Hepatocyte (in vitro differentiated cells): Measurements from ENCODE around the gene SHFL. TPM values are rescaled to one million over a fixed set of nuclear protein-coding genes. Genes with fewer than 3 reads are reported as not detected.

ENCODE experiments used
- DNase-seq: peaks from one replicate; pipeline ENCODE4 v3.0.0-alpha.2; 2016; ENCODE audit warnings: low spot score
- H2AFZ ChIP-seq: fragments of 200-600 bp; sonication (generic); 2 replicates; pipeline ENCODE4 v1.6.0; 2016; ENCODE audit warnings: antibody characterized with exemption, mild to moderate bottlenecking
- H3K27ac ChIP-seq: fragments of 200-600 bp; sonication (generic); 2 replicates; pipeline ENCODE4 v1.5.1; 2016; ENCODE audit warnings: mild to moderate bottlenecking
- H3K27me3 ChIP-seq: fragments of 200-600 bp; sonication (generic); 2 replicates; pipeline ENCODE4 v1.6.1; 2016
- H3K36me3 ChIP-seq: fragments of 200-600 bp; sonication (generic); replicated peaks from 2 replicates; pipeline ENCODE4 v1.5.1; 2016; ENCODE audit warnings: low read depth; ENCODE audit not compliant: insufficient read depth
- H3K4me1 ChIP-seq: fragments of 200-600 bp; sonication (generic); 2 replicates; pipeline ENCODE4 v1.5.1; 2016; ENCODE audit warnings: mild to moderate bottlenecking, moderate library complexity; ENCODE audit not compliant: insufficient read depth
- H3K4me2 ChIP-seq: fragments of 200-600 bp; sonication (generic); 2 replicates; pipeline ENCODE4 v1.6.0; 2016
- H3K4me3 ChIP-seq: fragments of 200-600 bp; sonication (generic); 2 replicates; pipeline ENCODE4 v1.5.1; 2016; ENCODE audit warnings: mild to moderate bottlenecking
- H3K79me2 ChIP-seq: fragments of 200-600 bp; sonication (generic); 2 replicates; pipeline ENCODE4 v1.6.0; 2017; ENCODE audit warnings: mild to moderate bottlenecking
- H3K9me2 ChIP-seq: fragments of 200-600 bp; sonication (generic); replicated peaks from 2 replicates; pipeline ENCODE4 v1.6.0; 2017; ENCODE audit warnings: mild to moderate bottlenecking; ENCODE audit not compliant: insufficient read depth
- H3K9me3 ChIP-seq: fragments of 200-600 bp; sonication (generic); 2 replicates; pipeline ENCODE4 v1.5.1; 2016; ENCODE audit warnings: low read depth, mild to moderate bottlenecking
- H4K20me1 ChIP-seq: fragments of 200-600 bp; sonication (generic); 2 replicates; pipeline ENCODE4 v1.6.0; 2016; ENCODE audit warnings: mild to moderate bottlenecking; ENCODE audit not compliant: insufficient read depth, poor library complexity, severe bottlenecking
- CTCF ChIP-seq: fragments of 200-600 bp; sonication (generic); IDR thresholded peaks from 2 replicates; pipeline ENCODE4 v1.5.1; 2016; ENCODE audit warnings: antibody characterized with exemption, mild to moderate bottlenecking; ENCODE audit not compliant: poor library complexity
- EZH2 ChIP-seq: fragments of 200-600 bp; sonication (generic); IDR thresholded peaks from 2 replicates; pipeline ENCODE4 v1.6.1; 2016; ENCODE audit warnings: antibody characterized with exemption, mild to moderate bottlenecking, borderline replicate concordance
- EZH2phosphoT487 ChIP-seq: fragments of 200-600 bp; sonication (generic); IDR thresholded peaks from one replicate; pipeline ENCODE4 v1.6.1; 2018; ENCODE audit warnings: antibody characterized with exemption, mild to moderate bottlenecking, low read depth, moderate library complexity; ENCODE audit not compliant: unreplicated experiment, severe bottlenecking
- WGBS: methylation state at CpG from one replicate; pipeline ENCODE4 v1.1.6; 2016; ENCODE audit warnings: low lambda C conversion rate; ENCODE audit errors: missing lambda C conversion rate; 5-methylcytosine and 5-hydroxymethylcytosine counted together
- polyA plus RNA-seq: library from polyadenylated mRNA; unstranded; fragments of >200 nt; fragmentation: Nextera tagmentation; extraction: Ambion mirVana; gene quantifications from 2 replicates; pipeline ENCODE4 v1.2.1, GENCODE V29; 2016
- total RNA-seq: library from RNA; depleted of rRNA; stranded (reverse); fragments of >200 nt; gene quantifications from 2 replicates; pipeline ENCODE4 v1.2.3, GENCODE V29; 2014

SHFL gene
- total and polyA plus RNA-seq, 2 experiments from 2014 or later, result 26.0 to 48.7 TPM

GRCh38 chr19:10118960-10119359 lies 32.8 kb downstream of the SHFL start:
- WGBS, result 47% methylated on average over 11 of the region's 12 CpGs
- no peak for DNase-seq
- no peaks in the 10 kb centered on the region for H3K27me3 ChIP-seq

GRCh38 chr19:10120538-10121189 lies 34.5 kb downstream of the SHFL start:
- peaks cover 24% of the 10 kb centered on the region for H3K79me2 ChIP-seq
- H3K36me3 ChIP-seq, result no peaks in the 10 kb centered on the region
- WGBS, result 88% methylated on average over 9 of the region's 9 CpGs
- TF ChIP-seq EZH2phosphoT487 (no peak), EZH2 (no peak), CTCF (no peak)
- no peaks in the 10 kb centered on the region for H3K27me3 ChIP-seq
- H4K20me1 ChIP-seq, result no peaks in the 10 kb centered on the region
- H3K27ac ChIP-seq, result no peak overlapping the region
- H2AFZ ChIP-seq, result no peak overlapping the region
- peaks cover 3% of the 10 kb centered on the region for H3K4me1 ChIP-seq
- DNase-seq, result no peak
- no peaks in the 10 kb centered on the region for H3K9me2 ChIP-seq
- no peaks in the 10 kb centered on the region for H3K9me3 ChIP-seq
- H3K4me2 ChIP-seq, result no peak overlapping the region
- no peak overlapping the region for H3K4me3 ChIP-seq

More at GRCh38 chr19:10118960-10119359, 32.8 kb downstream of the SHFL start:
- H3K9me3 ChIP-seq, result no peaks in the 10 kb centered on the region
- H3K4me3 ChIP-seq, result peak overlapping the region; percentile 25
- no peaks in the 10 kb centered on the region for H3K36me3 ChIP-seq
- H4K20me1 ChIP-seq, result no peaks in the 10 kb centered on the region
- H3K9me2 ChIP-seq, result no peaks in the 10 kb centered on the region
- TF ChIP-seq EZH2, result no peak
- TF ChIP-seq CTCF, result no peak
- no peak for TF ChIP-seq EZH2phosphoT487
- peaks cover 24% of the 10 kb centered on the region for H3K79me2 ChIP-seq
- no peak overlapping the region for H2AFZ ChIP-seq
- peak overlapping the region; percentile 54 for H3K27ac ChIP-seq
- peak overlapping the region; percentile 96 for H3K4me2 ChIP-seq
- peaks cover 3% of the 10 kb centered on the region for H3K4me1 ChIP-seq

- peaks cover 24% of the 10 kb centered on the region for H3K79me2 ChIP-seq
- no peak overlapping the region for H3K4me3 ChIP-seq
- no peaks in the 10 kb centered on the region for H3K9me3 ChIP-seq
- no peak for DNase-seq
- H3K4me1 ChIP-seq, result peaks cover 3% of the 10 kb centered on the region
- H2AFZ ChIP-seq, result no peak overlapping the region
- no peaks in the 10 kb centered on the region for H3K36me3 ChIP-seq
- H3K9me2 ChIP-seq, result no peaks in the 10 kb centered on the region
- no peaks in the 10 kb centered on the region for H3K27me3 ChIP-seq
- 84% methylated on average over 6 of the region's 6 CpGs for WGBS
- H3K27ac ChIP-seq, result peak overlapping the region; percentile 31
- no peak for TF ChIP-seq EZH2
- TF ChIP-seq EZH2phosphoT487, result no peak
- TF ChIP-seq CTCF, result no peak
- no peak overlapping the region for H3K4me2 ChIP-seq
- no peaks in the 10 kb centered on the region for H4K20me1 ChIP-seq
These were observed 35.9 kb downstream of the SHFL start for GRCh38 chr19:10122045-10122444.
